SK-N-MC (cell line): ENCODE results near the gene TMEM190.

Source experiments
- EZH2 ChIP-seq: fragments of 200-600 bp; sonication (generic); IDR thresholded peaks from one replicate; pipeline ENCODE4 v1.6.1; 2017; ENCODE audit warnings: antibody characterized with exemption
- POLR2AphosphoS5 ChIP-seq: IDR thresholded peaks from 2 replicates; pipeline ENCODE4 v1.6.1; 2012; ENCODE audit warnings: mild to moderate bottlenecking, low read depth, low read length, borderline replicate concordance

GRCh38 chr19:55352549-55353145 lies 24.0 kb upstream of the TMEM190 start:
- no peak for TF ChIP-seq POLR2AphosphoS5
- no peak for TF ChIP-seq EZH2
